H9 (cell line): ENCODE data around the gene MYT1. TPM values are rescaled to one million over a fixed set of nuclear protein-coding genes. Genes with fewer than 3 reads are reported as not detected.

Source experiments
- DNase-seq: peaks from one replicate; pipeline ENCODE4 v3.0.0-alpha.2; 2017
- H2AFZ ChIP-seq: one replicate; pipeline ENCODE4 v1.6.1; 2013; ENCODE audit warnings: mild to moderate bottlenecking, low read length, control low read depth, moderate library complexity
- H2AK5ac ChIP-seq: 2 replicates; pipeline ENCODE4 v1.6.1; 2013; ENCODE audit warnings: low read length, control low read depth, mixed read lengths; ENCODE audit not compliant: insufficient read length
- H2BK120ac ChIP-seq: one replicate; pipeline ENCODE4 v1.6.1; 2013; ENCODE audit warnings: low read depth, mild to moderate bottlenecking, low read length, control low read depth, inconsistent platforms; ENCODE audit not compliant: poor library complexity, severe bottlenecking
- H2BK12ac ChIP-seq: 2 replicates; pipeline ENCODE4 v1.6.1; 2013; ENCODE audit warnings: low read length, control low read depth, mixed read lengths, low read depth; ENCODE audit not compliant: insufficient read length
- H2BK15ac ChIP-seq: 2 replicates; pipeline ENCODE4 v1.6.1; 2013; ENCODE audit warnings: low read depth, low read length, control low read depth
- H2BK20ac ChIP-seq: one replicate; pipeline ENCODE4 v1.6.1; 2013; ENCODE audit warnings: low read depth, mild to moderate bottlenecking, low read length, control low read depth, inconsistent platforms; ENCODE audit not compliant: poor library complexity, severe bottlenecking
- H2BK5ac ChIP-seq: 2 replicates; pipeline ENCODE4 v1.6.1; 2013; ENCODE audit warnings: low read length, control low read depth, mixed read lengths; ENCODE audit not compliant: insufficient read length
- H3K14ac ChIP-seq: 2 replicates; pipeline ENCODE4 v1.6.1; 2013; ENCODE audit warnings: low read length, control low read depth; ENCODE audit not compliant: insufficient read depth
- H3K18ac ChIP-seq: 2 replicates; pipeline ENCODE4 v1.6.1; 2013; ENCODE audit warnings: low read depth, mild to moderate bottlenecking, mixed read lengths, low read length, control low read depth; ENCODE audit not compliant: insufficient read length
- H3K23ac ChIP-seq: 2 replicates; pipeline ENCODE4 v1.6.1; 2013; ENCODE audit warnings: low read length, control low read depth, mixed read lengths, low read depth; ENCODE audit not compliant: insufficient read length
- H3K23me2 ChIP-seq: 2 replicates; pipeline ENCODE4 v1.6.1; 2013; ENCODE audit warnings: low read depth, mild to moderate bottlenecking, mixed read lengths, low read length, control low read depth; ENCODE audit not compliant: insufficient read length, poor library complexity, severe bottlenecking
- H3K27ac ChIP-seq: 2 replicates; pipeline ENCODE4 v1.5.1; 2013; ENCODE audit warnings: low read length, control low read depth, mixed read lengths, low read depth; ENCODE audit not compliant: insufficient read length
- H3K27me3 ChIP-seq: 2 replicates; pipeline ENCODE4 v1.6.1; 2013; ENCODE audit warnings: low read length, control low read depth, inconsistent platforms; ENCODE audit not compliant: insufficient read depth
- H3K4ac ChIP-seq: 2 replicates; pipeline ENCODE4 v1.6.1; 2013; ENCODE audit warnings: low read depth, mild to moderate bottlenecking, control low read depth, inconsistent platforms, low read length, moderate library complexity
- H3K4me1 ChIP-seq: 2 replicates; pipeline ENCODE4 v1.6.1; 2013; ENCODE audit warnings: low read length, control low read depth, inconsistent platforms; ENCODE audit not compliant: insufficient read depth
- H3K4me2 ChIP-seq: 2 replicates; pipeline ENCODE4 v1.6.1; 2013; ENCODE audit warnings: low read length, control low read depth, mixed read lengths; ENCODE audit not compliant: insufficient read length, insufficient read depth
- H3K56ac ChIP-seq: 2 replicates; pipeline ENCODE4 v1.6.1; 2013; ENCODE audit warnings: low read depth, mild to moderate bottlenecking, mixed read lengths, low read length, control low read depth; ENCODE audit not compliant: insufficient read length
- H3K79me1 ChIP-seq: 2 replicates; pipeline ENCODE4 v1.6.1; 2013; ENCODE audit warnings: low read depth, mild to moderate bottlenecking, moderate library complexity, low read length, control low read depth, inconsistent platforms; ENCODE audit not compliant: insufficient read depth, poor library complexity, severe bottlenecking
- H3K79me2 ChIP-seq: 2 replicates; pipeline ENCODE4 v1.6.1; 2013; ENCODE audit warnings: low read length, control low read depth, inconsistent platforms; ENCODE audit not compliant: insufficient read depth
- H3K9ac ChIP-seq: 2 replicates; pipeline ENCODE4 v1.6.1; 2013; ENCODE audit warnings: low read length, control low read depth, mixed read lengths; ENCODE audit not compliant: insufficient read length; ENCODE audit errors: extremely low read depth
- H3K9me3 ChIP-seq: one replicate; pipeline ENCODE4 v1.6.1; 2013; ENCODE audit warnings: low read depth, low read length, inconsistent platforms; ENCODE audit not compliant: control insufficient read depth
- H3T11ph ChIP-seq: one replicate; pipeline ENCODE4 v1.6.1; 2013; ENCODE audit warnings: mild to moderate bottlenecking, low read length, control low read depth, inconsistent platforms
- H4K20me1 ChIP-seq: one replicate; pipeline ENCODE4 v1.6.1; 2013; ENCODE audit not compliant: control insufficient read depth, insufficient read length, insufficient read depth
- H4K5ac ChIP-seq: 2 replicates; pipeline ENCODE4 v1.6.1; 2013; ENCODE audit warnings: low read depth, mild to moderate bottlenecking, mixed read lengths, low read length, control low read depth; ENCODE audit not compliant: insufficient read length
- H4K8ac ChIP-seq: replicated peaks from 2 replicates; pipeline ENCODE4 v1.6.1; 2013; ENCODE audit warnings: low read length, control low read depth, mixed read lengths, low read depth; ENCODE audit not compliant: insufficient read length
- H4K91ac ChIP-seq: 2 replicates; pipeline ENCODE4 v1.6.1; 2013; ENCODE audit warnings: low read depth, mild to moderate bottlenecking, moderate library complexity, mixed read lengths, low read length, control low read depth; ENCODE audit not compliant: insufficient read length
- H3K27ac Mint-ChIP-seq, 3 experiments: 2 replicates in 2 of 3; 3 replicates in 1 of 3; pipeline ENCODE4 v1.8.0; 2020 to 2021; ENCODE audit warnings: mixed read lengths in 3 of 3, mild to moderate bottlenecking in 1 of 3, moderate library complexity in 1 of 3
- H3K27me3 Mint-ChIP-seq: 2 replicates; pipeline ENCODE4 v1.8.0; 2021; ENCODE audit warnings: low read depth, mild to moderate bottlenecking, moderate library complexity, mixed read lengths
- H3K36me3 Mint-ChIP-seq, 3 experiments: 2 replicates in 2 of 3; 3 replicates in 1 of 3; pipeline ENCODE4 v1.8.0; 2020 to 2021; ENCODE audit warnings: low read depth in 3 of 3, mixed read lengths in 3 of 3; ENCODE audit not compliant: insufficient read depth in 1 of 3
- H3K4me1 Mint-ChIP-seq, 2 experiments: 2 replicates each; pipeline ENCODE4 v1.8.0; 2020; ENCODE audit warnings: mixed read lengths in 2 of 2
- H3K4me3 Mint-ChIP-seq, 2 experiments: 2 replicates in 1 of 2; 3 replicates in 1 of 2; pipeline ENCODE4 v1.8.0; 2020 to 2021; ENCODE audit warnings: mild to moderate bottlenecking in 2 of 2, mixed read lengths in 2 of 2, moderate library complexity in 1 of 2
- H3K9me3 Mint-ChIP-seq, 2 experiments: 2 replicates in 1 of 2; 3 replicates in 1 of 2; pipeline ENCODE4 v1.8.0; 2020; ENCODE audit warnings: mild to moderate bottlenecking in 2 of 2, mixed read lengths in 2 of 2, moderate library complexity in 1 of 2
- WGBS: extraction: QIAGEN DNeasy Blood & Tissue Kit; methylation state at CpG from one replicate; pipeline ENCODE4 v1.1.7; 2013; ENCODE audit warnings: missing lambda C conversion rate, low lambda C conversion rate, mixed read lengths; ENCODE audit not compliant: insufficient read length; ENCODE audit errors: extremely low coverage; 5-methylcytosine and 5-hydroxymethylcytosine counted together
- total RNA-seq: library from RNA; stranded (reverse); gene quantifications from 2 replicates; pipeline ENCODE4 v1.2.1, GENCODE V29; 2021
- TF ChIP-seq, protein P1 (sequence below): fragments of 200-600 bp; sonication (generic); conservative IDR thresholded peaks from 3 replicates; pipeline ENCODE4 v1.8.0; 2021; ENCODE audit warnings: antibody characterized with exemption, mild to moderate bottlenecking

Gene MYT1
- total RNA-seq, 1 experiment from 2014 or later: 0.79 TPM

DNA sequence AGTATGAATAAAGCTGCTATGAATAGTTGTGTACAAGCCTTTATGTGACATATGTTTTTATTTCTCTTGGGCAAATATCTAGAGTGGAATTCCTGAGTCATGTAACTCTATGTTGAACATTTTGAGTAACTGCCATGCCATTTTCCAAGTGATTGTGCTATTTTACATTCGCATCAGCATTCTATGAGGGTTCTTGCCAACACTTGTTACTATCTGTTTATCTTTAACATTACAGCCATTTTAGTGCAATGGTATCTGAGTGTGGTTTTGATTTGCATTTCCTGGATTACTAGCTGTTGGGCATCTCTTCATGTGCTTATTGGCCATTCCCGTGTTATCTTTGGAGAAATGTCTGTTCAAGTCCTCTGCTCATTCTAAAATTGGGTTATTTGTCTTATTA lies 19.1 kb downstream of the MYT1 start:
- no peaks in the 10 kb centered on the region for H3K9me3 ChIP-seq
- Mint-ChIP-seq H3K27me3 (peaks cover 27% of the 10 kb centered on the region), H3K27ac (no peak overlapping the region), H3K36me3 (peaks cover 3 to 10% (median 4%) of the 10 kb centered on the region in 3 experiments; a peak in 6 of 7 replicates), H3K4me3 (no peak overlapping the region), H3K4me1 (peaks cover 7 to 9% of the 10 kb centered on the region in 2 experiments), H3K9me3 (peaks cover 6 to 17% of the 10 kb centered on the region in 2 experiments)
- H2BK20ac ChIP-seq: no peak overlapping the region
- H3K27ac ChIP-seq: no peak overlapping the region
- no peak overlapping the region for H3K18ac ChIP-seq
- no peak overlapping the region for H4K5ac ChIP-seq
- peaks cover 4% of the 10 kb centered on the region; the same call in 1 of the 2 replicates for H3K4me1 ChIP-seq
- H3K79me2 ChIP-seq: no peaks in the 10 kb centered on the region
- no peak overlapping the region for H2BK12ac ChIP-seq
- WGBS: no CpG with 5 or more reads among the region's 2 CpGs
- no peak overlapping the region for H3T11ph ChIP-seq
- TF ChIP-seq, protein P1, sequence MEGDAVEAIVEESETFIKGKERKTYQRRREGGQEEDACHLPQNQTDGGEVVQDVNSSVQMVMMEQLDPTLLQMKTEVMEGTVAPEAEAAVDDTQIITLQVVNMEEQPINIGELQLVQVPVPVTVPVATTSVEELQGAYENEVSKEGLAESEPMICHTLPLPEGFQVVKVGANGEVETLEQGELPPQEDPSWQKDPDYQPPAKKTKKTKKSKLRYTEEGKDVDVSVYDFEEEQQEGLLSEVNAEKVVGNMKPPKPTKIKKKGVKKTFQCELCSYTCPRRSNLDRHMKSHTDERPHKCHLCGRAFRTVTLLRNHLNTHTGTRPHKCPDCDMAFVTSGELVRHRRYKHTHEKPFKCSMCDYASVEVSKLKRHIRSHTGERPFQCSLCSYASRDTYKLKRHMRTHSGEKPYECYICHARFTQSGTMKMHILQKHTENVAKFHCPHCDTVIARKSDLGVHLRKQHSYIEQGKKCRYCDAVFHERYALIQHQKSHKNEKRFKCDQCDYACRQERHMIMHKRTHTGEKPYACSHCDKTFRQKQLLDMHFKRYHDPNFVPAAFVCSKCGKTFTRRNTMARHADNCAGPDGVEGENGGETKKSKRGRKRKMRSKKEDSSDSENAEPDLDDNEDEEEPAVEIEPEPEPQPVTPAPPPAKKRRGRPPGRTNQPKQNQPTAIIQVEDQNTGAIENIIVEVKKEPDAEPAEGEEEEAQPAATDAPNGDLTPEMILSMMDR: no peak
- no peaks in the 10 kb centered on the region for H3K27me3 ChIP-seq
- H4K20me1 ChIP-seq: no peaks in the 10 kb centered on the region
- H2BK15ac ChIP-seq: no peak overlapping the region
- no peak overlapping the region for H3K23ac ChIP-seq
- H3K56ac ChIP-seq: no peak overlapping the region
- H3K79me1 ChIP-seq: no peaks in the 10 kb centered on the region
- no peak overlapping the region for H2AK5ac ChIP-seq
- H4K8ac ChIP-seq: no peak overlapping the region
- H2BK5ac ChIP-seq: no peak overlapping the region
- no peak for DNase-seq
- no peak overlapping the region for H4K91ac ChIP-seq
- no peak overlapping the region for H3K4me2 ChIP-seq
- H3K4ac ChIP-seq: no peak overlapping the region
- no peak overlapping the region for H3K14ac ChIP-seq
- H3K23me2 ChIP-seq: no peaks in the 10 kb centered on the region
- H3K9ac ChIP-seq: no peak overlapping the region
- H2BK120ac ChIP-seq: no peak overlapping the region
- H2AFZ ChIP-seq: no peak overlapping the region
